Neural cell (in vitro differentiated cells): ENCODE measurements around the gene SLAMF6. TPM values are rescaled to one million over a fixed set of nuclear protein-coding genes. Genes with fewer than 3 reads are reported as not detected.

ENCODE experiments used
- H2AFZ ChIP-seq: fragments of 200-600, 300-800 bp; sonication (generic), shearing (Covaris generic); 2 replicates; pipeline ENCODE4 v1.6.0; 2014; ENCODE audit warnings: low read depth, mild to moderate bottlenecking, antibody characterized with exemption, low read length, moderate library complexity
- H3F3A ChIP-seq: fragments of 200-600 bp; shearing (Covaris generic); 2 replicates; pipeline ENCODE4 v1.6.1; 2016; ENCODE audit warnings: mild to moderate bottlenecking, moderate library complexity, mixed read lengths, antibody characterized with exemption, low read length; ENCODE audit not compliant: insufficient read depth, poor library complexity, severe bottlenecking
- H3K27ac ChIP-seq: fragments of 200-600, 300-800 bp; sonication (generic), shearing (Covaris generic); 2 replicates; pipeline ENCODE4 v1.5.1; 2014; ENCODE audit warnings: mild to moderate bottlenecking, low read length, moderate library complexity
- H3K27me3 ChIP-seq: fragments of 300-800, 200-600 bp; sonication (generic), shearing (Covaris generic); 2 replicates; pipeline ENCODE4 v1.6.0; 2014; ENCODE audit warnings: mild to moderate bottlenecking, low read depth, low read length, moderate library complexity; ENCODE audit not compliant: insufficient read depth
- H3K36me3 ChIP-seq: fragments of 300-800, 200-600 bp; sonication (generic), shearing (Covaris generic); 2 replicates; pipeline ENCODE4 v1.5.1; 2014; ENCODE audit warnings: mild to moderate bottlenecking, antibody characterized with exemption, low read length, moderate library complexity; ENCODE audit not compliant: insufficient read depth
- H3K4me2 ChIP-seq: fragments of 300-800, 200-600 bp; sonication (generic), shearing (Covaris generic); 2 replicates; pipeline ENCODE4 v1.6.0; 2014; ENCODE audit warnings: mild to moderate bottlenecking, low read length
- H3K4me3 ChIP-seq: fragments of 300-800, 200-600 bp; sonication (generic), shearing (Covaris generic); 2 replicates; pipeline ENCODE4 v1.5.1; 2014; ENCODE audit warnings: mild to moderate bottlenecking, low read length, moderate library complexity
- H3K79me2 ChIP-seq: fragments of 200-600 bp; shearing (Covaris generic); replicated peaks from 2 replicates; pipeline ENCODE4 v1.6.0; 2014; ENCODE audit warnings: mild to moderate bottlenecking, low read length, moderate library complexity; ENCODE audit not compliant: insufficient read depth
- H3K9ac ChIP-seq: fragments of 300-800, 200-600 bp; sonication (generic), shearing (Covaris generic); 2 replicates; pipeline ENCODE4 v1.6.1; 2016; ENCODE audit warnings: mild to moderate bottlenecking, low read length, mixed read lengths
- H3K9me2 ChIP-seq: fragments of 200-600 bp; shearing (Covaris generic); 2 replicates; pipeline ENCODE4 v1.6.1; 2016; ENCODE audit warnings: mild to moderate bottlenecking, low read length, mixed read lengths; ENCODE audit not compliant: insufficient read depth
- H3K9me3 ChIP-seq: fragments of 200-600, 300-800 bp; sonication (generic), shearing (Covaris generic); 2 replicates; pipeline ENCODE4 v1.6.1; 2016; ENCODE audit warnings: mild to moderate bottlenecking, mixed run types, low read length, moderate library complexity, mixed read lengths
- H4K20me1 ChIP-seq: fragments of 200-600 bp; shearing (Covaris generic); 2 replicates; pipeline ENCODE4 v1.6.1; 2016; ENCODE audit warnings: mild to moderate bottlenecking, mixed run types; ENCODE audit not compliant: insufficient read depth
- CTCF ChIP-seq: fragments of 450-650 bp; IDR thresholded peaks from 2 replicates; pipeline ENCODE4 v1.5.1; 2014; ENCODE audit warnings: antibody characterized with exemption, mild to moderate bottlenecking, moderate library complexity; ENCODE audit not compliant: poor library complexity, severe bottlenecking
- EP300 ChIP-seq: fragments of 450-650 bp; conservative IDR thresholded peaks from 2 replicates; pipeline ENCODE4 v1.6.1; 2014; ENCODE audit warnings: antibody characterized with exemption, mild to moderate bottlenecking, moderate library complexity; ENCODE audit not compliant: poor library complexity, severe bottlenecking
- EZH2 ChIP-seq: fragments of 200-600, 300-800 bp; shearing (Covaris generic), sonication (generic); IDR thresholded peaks from 2 replicates; pipeline ENCODE4 v1.6.1; 2014; ENCODE audit warnings: antibody characterized with exemption, low read length, borderline replicate concordance, mild to moderate bottlenecking; ENCODE audit not compliant: insufficient read depth, poor library complexity, severe bottlenecking
- MXI1 ChIP-seq: fragments of 450-650 bp; conservative IDR thresholded peaks from 2 replicates; pipeline ENCODE4 v1.6.1; 2014; ENCODE audit warnings: antibody characterized with exemption, mild to moderate bottlenecking; ENCODE audit not compliant: poor library complexity, severe bottlenecking
- POLR2AphosphoS5 ChIP-seq: IDR thresholded peaks from 2 replicates; pipeline ENCODE4 v1.6.1; 2012
- RAD21 ChIP-seq: fragments of 450-650 bp; conservative IDR thresholded peaks from 2 replicates; pipeline ENCODE4 v1.6.1; 2014; ENCODE audit warnings: antibody characterized with exemption, mild to moderate bottlenecking, moderate library complexity
- SMC3 ChIP-seq: fragments of 450-650 bp; conservative IDR thresholded peaks from 2 replicates; pipeline ENCODE4 v1.6.1; 2014; ENCODE audit warnings: antibody characterized with exemption, mild to moderate bottlenecking, moderate library complexity; ENCODE audit not compliant: poor library complexity
- TAF1 ChIP-seq: IDR thresholded peaks from 2 replicates; pipeline ENCODE4 v1.6.1; 2012; ENCODE audit warnings: low read depth
- polyA plus RNA-seq: library from polyadenylated mRNA; depleted of rRNA; stranded (reverse); fragments of >200 nt; gene quantifications from 2 replicates; pipeline ENCODE4 v1.2.3, GENCODE V29; 2014
- TF ChIP-seq, protein P1 (sequence below): IDR thresholded peaks from 2 replicates; pipeline ENCODE4 v1.6.1; 2012; ENCODE audit warnings: borderline replicate concordance

The SLAMF6 gene
- polyA plus RNA-seq, 1 donor from 2014 or later, result not detected

DNA sequence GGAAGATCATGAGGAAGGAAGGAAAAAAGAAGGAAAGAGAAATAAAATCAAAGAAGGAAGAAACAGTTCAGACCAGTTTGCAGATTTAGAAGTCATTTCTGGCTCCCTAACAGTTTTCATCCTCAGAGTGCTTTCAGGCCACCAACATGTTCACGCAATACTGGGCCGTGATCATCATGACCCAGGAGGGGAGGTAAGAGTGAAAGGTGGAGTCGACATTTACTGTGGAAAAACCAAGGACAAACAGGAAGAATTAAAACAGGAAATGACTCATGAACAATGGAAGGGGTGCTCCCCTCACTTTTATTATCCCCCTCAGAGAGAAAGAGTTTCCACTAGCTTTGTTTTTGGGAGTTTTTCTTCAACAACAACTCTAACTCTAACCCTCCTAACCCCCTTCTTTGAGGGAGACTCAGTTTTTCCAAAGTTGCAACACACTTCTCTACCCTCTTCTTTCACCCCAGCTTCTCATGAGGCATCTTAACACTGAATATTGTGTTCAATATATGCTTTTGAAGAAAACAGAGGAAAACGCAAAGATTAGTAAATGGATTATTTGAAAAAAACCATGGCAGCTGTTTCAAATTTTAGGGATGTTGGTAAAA is 62.3 kb downstream of the SLAMF6 start:
- no peak overlapping the region for H2AFZ ChIP-seq
- H3K9me2 ChIP-seq, result no peaks in the 10 kb centered on the region
- no peaks in the 10 kb centered on the region for H3K9me3 ChIP-seq
- H3F3A ChIP-seq, result no peaks in the 10 kb centered on the region
- no peaks in the 10 kb centered on the region for H3K27me3 ChIP-seq
- H4K20me1 ChIP-seq, result no peaks in the 10 kb centered on the region
- H3K9ac ChIP-seq, result no peak overlapping the region
- H3K4me3 ChIP-seq, result no peak overlapping the region
- no peak overlapping the region for H3K27ac ChIP-seq
- H3K36me3 ChIP-seq, result no peaks in the 10 kb centered on the region
- TF ChIP-seq, protein P1, sequence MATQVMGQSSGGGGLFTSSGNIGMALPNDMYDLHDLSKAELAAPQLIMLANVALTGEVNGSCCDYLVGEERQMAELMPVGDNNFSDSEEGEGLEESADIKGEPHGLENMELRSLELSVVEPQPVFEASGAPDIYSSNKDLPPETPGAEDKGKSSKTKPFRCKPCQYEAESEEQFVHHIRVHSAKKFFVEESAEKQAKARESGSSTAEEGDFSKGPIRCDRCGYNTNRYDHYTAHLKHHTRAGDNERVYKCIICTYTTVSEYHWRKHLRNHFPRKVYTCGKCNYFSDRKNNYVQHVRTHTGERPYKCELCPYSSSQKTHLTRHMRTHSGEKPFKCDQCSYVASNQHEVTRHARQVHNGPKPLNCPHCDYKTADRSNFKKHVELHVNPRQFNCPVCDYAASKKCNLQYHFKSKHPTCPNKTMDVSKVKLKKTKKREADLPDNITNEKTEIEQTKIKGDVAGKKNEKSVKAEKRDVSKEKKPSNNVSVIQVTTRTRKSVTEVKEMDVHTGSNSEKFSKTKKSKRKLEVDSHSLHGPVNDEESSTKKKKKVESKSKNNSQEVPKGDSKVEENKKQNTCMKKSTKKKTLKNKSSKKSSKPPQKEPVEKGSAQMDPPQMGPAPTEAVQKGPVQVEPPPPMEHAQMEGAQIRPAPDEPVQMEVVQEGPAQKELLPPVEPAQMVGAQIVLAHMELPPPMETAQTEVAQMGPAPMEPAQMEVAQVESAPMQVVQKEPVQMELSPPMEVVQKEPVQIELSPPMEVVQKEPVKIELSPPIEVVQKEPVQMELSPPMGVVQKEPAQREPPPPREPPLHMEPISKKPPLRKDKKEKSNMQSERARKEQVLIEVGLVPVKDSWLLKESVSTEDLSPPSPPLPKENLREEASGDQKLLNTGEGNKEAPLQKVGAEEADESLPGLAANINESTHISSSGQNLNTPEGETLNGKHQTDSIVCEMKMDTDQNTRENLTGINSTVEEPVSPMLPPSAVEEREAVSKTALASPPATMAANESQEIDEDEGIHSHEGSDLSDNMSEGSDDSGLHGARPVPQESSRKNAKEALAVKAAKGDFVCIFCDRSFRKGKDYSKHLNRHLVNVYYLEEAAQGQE, result no peak
- no peak for TF ChIP-seq RAD21
- TF ChIP-seq TAF1, result no peak
- TF ChIP-seq POLR2AphosphoS5, result no peak
- no peak for TF ChIP-seq EZH2
- TF ChIP-seq CTCF, result no peak
- TF ChIP-seq SMC3, result no peak
- TF ChIP-seq MXI1, result no peak
- no peak for TF ChIP-seq EP300
- H3K79me2 ChIP-seq, result no peaks in the 10 kb centered on the region
- H3K4me2 ChIP-seq, result no peak overlapping the region

DNA sequence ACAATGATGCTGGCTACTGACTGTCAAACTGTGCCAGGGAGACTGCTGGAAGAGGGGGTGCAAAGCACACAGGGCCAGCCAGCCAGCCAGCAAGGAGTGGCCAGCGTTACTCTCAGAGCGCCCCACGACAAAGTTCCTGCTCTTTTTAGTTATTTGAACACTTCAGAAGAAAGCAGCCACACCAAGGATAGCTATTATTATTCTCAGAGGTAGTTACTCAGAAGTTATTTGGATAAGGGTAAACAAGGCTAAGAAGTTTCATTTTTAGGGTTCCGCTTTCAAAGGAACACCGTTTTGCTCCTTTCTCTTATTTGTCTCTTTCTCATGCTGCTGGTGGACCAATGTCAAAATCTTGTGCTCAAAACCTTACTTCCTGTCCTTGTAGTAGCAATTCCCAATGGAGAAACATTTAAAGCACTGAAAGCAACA is 62.8 kb downstream of the SLAMF6 start:
- no peak overlapping the region for H2AFZ ChIP-seq
- no peak overlapping the region for H3K4me3 ChIP-seq
- H3K9me3 ChIP-seq, result no peaks in the 10 kb centered on the region
- no peaks in the 10 kb centered on the region for H3K36me3 ChIP-seq
- no peaks in the 10 kb centered on the region for H3F3A ChIP-seq
- H3K9me2 ChIP-seq, result no peaks in the 10 kb centered on the region
- no peaks in the 10 kb centered on the region for H3K79me2 ChIP-seq
- no peak overlapping the region for H3K4me2 ChIP-seq
- TF ChIP-seq RAD21 (no peak), EP300 (no peak)
- H4K20me1 ChIP-seq, result no peaks in the 10 kb centered on the region
- H3K27ac ChIP-seq, result no peak overlapping the region
- H3K9ac ChIP-seq, result no peak overlapping the region
- no peaks in the 10 kb centered on the region for H3K27me3 ChIP-seq

DNA sequence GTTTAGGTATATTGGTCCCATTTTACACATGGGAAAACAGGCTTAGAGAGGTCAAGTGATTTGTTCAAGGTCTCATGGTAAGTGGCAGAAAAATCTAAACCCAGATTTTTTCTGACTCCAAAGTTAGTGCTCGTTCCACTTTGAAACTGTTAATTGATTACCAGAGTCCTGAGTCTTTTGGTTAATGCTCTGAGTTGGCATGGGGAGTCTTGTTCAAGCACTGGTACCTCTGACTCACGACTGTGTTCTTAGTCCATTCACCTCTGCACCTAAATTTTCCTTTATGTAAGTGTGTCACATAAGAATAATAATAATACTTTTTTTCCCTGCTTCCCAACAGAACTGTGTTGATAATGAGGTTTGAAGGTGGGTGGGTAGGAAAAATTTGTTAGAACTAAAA is 63.4 kb downstream of the SLAMF6 start:
- no peaks in the 10 kb centered on the region for H3K27me3 ChIP-seq
- no peak overlapping the region for H2AFZ ChIP-seq
- TF ChIP-seq SMC3 (no peak), MXI1 (no peak), RAD21 (no peak), TAF1 (no peak), EP300 (no peak), EZH2 (no peak), POLR2AphosphoS5 (no peak), CTCF (no peak)
- TF ChIP-seq, protein P1, result no peak
- no peak overlapping the region for H3K9ac ChIP-seq
- no peak overlapping the region for H3K27ac ChIP-seq
- no peaks in the 10 kb centered on the region for H3F3A ChIP-seq
- no peaks in the 10 kb centered on the region for H4K20me1 ChIP-seq
- no peaks in the 10 kb centered on the region for H3K9me3 ChIP-seq
- no peak overlapping the region for H3K4me2 ChIP-seq
- H3K4me3 ChIP-seq, result no peak overlapping the region
- no peaks in the 10 kb centered on the region for H3K36me3 ChIP-seq
- H3K9me2 ChIP-seq, result no peaks in the 10 kb centered on the region
- H3K79me2 ChIP-seq, result no peaks in the 10 kb centered on the region
